GM19099 (cell line): Measurements from ENCODE around the gene KCNMB2.

Source experiments
- POLR2A ChIP-seq: IDR thresholded peaks from 3 replicates; pipeline ENCODE4 v1.6.1; 2011; ENCODE audit warnings: low read depth; ENCODE audit not compliant: insufficient read length; ENCODE audit errors: extremely low read depth

The KCNMB2 gene

GRCh38 chr3:178684881-178685590 is 148.8 kb downstream of the KCNMB2 start:
- no peak for TF ChIP-seq POLR2A

DNA sequence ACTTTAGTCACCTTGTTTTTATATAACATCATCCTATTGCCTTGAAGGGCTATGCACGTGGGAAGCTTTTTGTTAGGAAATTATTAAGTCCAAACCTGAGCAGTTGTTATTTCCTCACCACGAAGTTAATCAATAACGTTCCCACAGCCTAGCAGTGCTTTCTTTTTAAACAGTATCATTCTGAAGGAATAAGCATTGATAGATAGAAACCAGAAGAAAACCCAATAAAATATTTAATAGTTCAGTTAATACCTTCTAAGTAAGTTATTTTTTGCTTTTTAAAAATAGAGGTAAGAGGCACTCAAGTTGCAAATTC is 149.3 kb downstream of the KCNMB2 start:
- no peak for TF ChIP-seq POLR2A

DNA sequence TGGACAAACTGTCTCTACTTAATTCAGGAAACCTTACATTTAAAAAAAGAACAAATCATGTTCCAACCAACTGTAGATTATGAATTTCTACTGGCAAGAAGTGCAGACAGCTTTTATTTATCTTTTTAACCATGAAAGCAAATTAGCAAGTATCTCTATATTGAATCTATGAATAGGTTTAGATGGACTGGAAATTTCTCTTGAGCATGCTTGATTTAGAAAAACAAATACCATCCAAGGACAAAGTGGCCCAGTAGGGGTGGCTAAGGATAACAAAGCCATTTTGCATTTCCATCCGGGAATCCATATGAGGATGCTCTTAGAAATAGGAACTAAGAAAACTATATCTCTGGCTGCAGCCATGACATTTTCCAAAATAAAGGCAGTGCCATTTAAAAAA is 150.6 kb downstream of the KCNMB2 start:
- TF ChIP-seq POLR2A, result no peak

- TF ChIP-seq POLR2A, result no peak
These were observed 154.3 kb downstream of the KCNMB2 start for GRCh38 chr3:178690571-178690970.

DNA sequence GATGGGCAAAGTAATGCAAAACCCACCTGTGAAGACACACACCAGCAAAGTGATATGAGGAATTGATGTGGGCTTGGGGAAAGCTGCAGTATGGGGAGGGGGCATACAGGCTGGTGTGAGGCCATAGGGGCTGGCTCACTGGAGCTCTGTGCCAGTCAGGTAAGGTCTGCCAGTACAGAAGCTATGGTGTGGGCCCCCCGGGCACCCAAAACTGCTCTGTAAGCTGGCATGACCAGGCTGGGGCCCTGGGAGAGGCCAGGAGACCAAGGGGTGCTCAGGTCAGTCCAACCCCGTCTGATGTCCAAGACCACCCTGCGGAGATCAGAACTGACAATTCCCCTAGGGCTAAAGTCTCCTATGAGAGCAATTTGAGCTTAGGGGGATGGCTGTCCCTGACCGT is 163.1 kb downstream of the KCNMB2 start:
- TF ChIP-seq POLR2A, result no peak

DNA sequence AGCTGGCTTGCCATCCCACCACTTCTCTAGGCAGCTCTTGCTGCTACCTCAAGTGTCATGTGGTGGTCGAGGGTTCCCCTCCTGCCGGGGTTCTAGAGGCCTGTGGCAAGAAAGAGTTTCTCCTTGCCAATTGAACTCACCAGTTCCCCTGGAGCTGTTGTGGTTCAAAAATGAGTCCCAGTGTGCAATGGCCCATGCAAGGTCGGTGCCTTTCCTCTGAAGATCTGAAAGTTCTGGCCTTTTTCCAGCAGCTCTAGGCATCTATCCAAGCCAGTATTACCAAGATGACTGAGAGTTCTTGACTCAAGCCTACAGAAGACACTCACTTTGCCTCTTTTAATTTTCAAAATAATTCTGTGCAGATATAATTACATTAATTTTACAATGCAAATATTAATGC is 163.6 kb downstream of the KCNMB2 start:
- TF ChIP-seq POLR2A, result no peak

- no peak for TF ChIP-seq POLR2A
These were observed 167.2 kb downstream of the KCNMB2 start for GRCh38 chr3:178703268-178703975.

DNA sequence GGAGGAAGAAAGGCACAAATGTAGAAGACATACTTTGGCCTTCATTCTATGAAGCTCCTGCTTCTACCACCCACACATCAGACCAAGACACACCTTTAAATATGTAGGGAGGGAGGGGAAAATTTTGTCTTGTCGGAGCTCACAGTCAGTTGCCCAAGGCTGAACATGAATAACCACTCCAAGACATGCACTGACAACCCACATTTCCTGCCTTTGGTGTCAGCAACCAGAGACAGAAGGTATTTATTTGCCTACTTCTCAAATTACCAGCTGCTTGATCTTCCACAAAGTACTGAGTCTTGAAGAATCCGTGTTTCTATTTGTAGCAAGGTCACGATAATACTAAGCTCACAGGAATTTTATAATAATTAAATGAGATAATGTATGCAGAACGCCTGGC is 169.7 kb downstream of the KCNMB2 start:
- no peak for TF ChIP-seq POLR2A

- TF ChIP-seq POLR2A, result no peak
These were observed 170.2 kb downstream of the KCNMB2 start for GRCh38 chr3:178706411-178706810.

GRCh38 chr3:178707311-178708031 is 171.2 kb downstream of the KCNMB2 start:
- no peak for TF ChIP-seq POLR2A

- no peak for TF ChIP-seq POLR2A
These were observed 172.8 kb downstream of the KCNMB2 start for GRCh38 chr3:178709051-178709450.

DNA sequence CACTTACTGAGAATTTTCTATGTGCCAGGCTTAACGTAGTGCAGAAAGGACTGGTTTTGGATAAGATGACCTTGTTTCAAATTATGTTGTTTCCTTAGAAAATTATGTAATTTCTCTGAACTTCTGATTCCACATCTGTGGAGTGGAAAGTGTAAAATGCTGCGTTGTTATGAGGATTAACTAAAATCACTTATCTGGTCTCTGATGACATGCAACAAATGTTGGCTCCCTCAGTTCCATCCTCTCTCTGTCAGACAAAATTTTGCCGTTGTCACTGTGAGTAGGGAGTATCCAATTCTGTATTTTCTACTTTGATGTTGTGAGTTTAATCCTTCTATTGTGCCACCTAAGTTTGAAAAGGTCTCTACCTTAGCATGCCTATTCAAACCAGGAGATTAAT is 175.5 kb downstream of the KCNMB2 start:
- no peak for TF ChIP-seq POLR2A

GRCh38 chr3:178712247-178712646 is 176.0 kb downstream of the KCNMB2 start:
- TF ChIP-seq POLR2A, result no peak

DNA sequence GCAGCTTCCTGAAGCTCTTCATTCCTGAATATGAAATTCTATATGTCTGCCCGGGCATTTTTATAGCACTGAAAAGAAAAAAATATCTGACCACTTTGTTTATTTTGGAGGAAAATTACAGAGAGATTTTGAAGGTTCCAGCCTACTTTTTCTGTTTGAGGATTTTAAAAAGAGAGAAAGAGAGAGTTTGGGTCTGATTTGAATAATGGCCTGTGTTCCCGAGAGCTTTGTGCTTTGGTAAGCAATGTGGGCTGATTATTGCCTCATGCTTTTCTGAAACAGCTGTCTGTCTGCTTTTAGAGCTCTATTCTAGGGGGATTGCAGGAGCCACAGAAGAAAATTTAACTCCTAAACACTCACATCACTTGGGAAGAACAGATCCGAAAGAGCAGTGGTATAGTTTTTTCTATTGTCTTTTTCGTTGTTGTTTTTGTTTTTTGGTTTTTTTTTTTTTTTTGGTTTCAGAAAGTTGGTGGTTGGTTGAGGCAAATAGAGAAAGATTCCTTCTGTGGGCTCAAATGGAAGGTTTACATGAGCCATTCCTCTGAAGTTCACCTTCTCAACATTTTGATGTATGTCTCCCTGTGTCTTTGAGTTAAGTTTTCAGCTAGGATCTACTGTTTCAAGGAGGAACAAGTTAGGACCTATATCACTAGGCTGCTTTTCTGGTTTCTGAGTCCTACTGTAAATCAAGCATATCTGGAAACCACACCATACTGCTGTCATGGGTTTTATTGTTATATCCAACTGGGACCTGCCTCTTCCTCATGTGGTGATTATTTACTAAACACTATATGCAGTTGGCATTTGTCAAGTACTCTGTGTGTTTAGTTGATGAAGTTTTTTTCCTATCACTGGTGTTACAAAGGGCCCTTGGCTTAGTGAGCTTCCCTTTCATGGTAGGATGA is 178.9 kb downstream of the KCNMB2 start:
- no peak for TF ChIP-seq POLR2A
